ENCODE measurements around the gene CPLANE2.

The CPLANE2 gene

DNA sequence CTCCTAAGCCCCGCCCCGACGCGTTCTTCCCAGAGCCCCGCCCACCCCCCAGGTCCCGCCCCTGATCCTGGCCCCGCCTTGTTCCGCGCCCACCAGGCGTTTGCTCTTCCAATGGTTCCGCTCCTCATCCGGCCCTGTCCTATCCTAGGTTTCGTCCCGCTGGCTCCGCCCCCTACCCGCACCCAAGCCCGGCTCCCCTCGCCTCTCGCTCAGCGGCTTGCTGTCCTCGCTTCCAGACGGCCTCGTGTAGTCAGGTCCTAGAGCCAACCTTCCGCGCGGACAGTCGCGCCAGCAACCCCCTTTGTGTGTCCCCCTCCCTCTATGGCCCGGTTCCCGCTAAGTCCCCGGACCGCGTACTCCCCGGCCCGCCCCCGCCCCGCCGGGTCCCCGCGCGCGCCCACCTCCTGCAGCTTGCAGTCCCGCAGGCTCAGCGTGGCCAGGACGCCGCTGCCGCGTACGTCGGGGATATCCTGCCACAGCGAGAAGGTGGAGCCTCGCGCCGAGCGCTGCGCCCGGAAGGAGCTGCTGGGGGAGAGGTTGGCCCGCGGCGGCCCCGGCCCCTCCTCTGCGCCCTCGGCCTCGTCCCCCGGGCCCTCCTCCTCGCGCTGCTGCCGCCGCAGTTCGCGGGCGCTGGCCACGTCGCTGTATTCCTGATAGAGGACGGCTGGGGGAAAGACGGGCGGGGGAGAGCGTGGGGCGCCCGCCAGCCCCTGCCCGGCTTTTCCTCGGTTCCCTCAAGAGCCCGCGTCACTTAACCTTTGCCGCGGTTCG, 30.3 kb downstream of the CPLANE2 start:
- TF ChIP-seq CEBPB (IDR thresholded peaks at IDR 0.05) (no peak), EP300 (IDR thresholded peaks at IDR 0.05; ENCODE audit: borderline replicate concordance) (no peak; the same call in 1 of the 2 replicates), TCF12 (IDR thresholded peaks at IDR 0.05; ENCODE audit: low read depth) (peak; percentile 20; the same call in 1 of the 2 replicates), EGR1 (IDR thresholded peaks at IDR 0.05) (no peak), RAD21 (IDR thresholded peaks at IDR 0.05; ENCODE audit: low read depth) (peak; percentile 5; the same call in 1 of the 2 replicates)
- TF ChIP-seq, protein P1, sequence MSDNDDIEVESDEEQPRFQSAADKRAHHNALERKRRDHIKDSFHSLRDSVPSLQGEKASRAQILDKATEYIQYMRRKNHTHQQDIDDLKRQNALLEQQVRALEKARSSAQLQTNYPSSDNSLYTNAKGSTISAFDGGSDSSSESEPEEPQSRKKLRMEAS (IDR thresholded peaks at IDR 0.05) = peak; percentile 91

DNA sequence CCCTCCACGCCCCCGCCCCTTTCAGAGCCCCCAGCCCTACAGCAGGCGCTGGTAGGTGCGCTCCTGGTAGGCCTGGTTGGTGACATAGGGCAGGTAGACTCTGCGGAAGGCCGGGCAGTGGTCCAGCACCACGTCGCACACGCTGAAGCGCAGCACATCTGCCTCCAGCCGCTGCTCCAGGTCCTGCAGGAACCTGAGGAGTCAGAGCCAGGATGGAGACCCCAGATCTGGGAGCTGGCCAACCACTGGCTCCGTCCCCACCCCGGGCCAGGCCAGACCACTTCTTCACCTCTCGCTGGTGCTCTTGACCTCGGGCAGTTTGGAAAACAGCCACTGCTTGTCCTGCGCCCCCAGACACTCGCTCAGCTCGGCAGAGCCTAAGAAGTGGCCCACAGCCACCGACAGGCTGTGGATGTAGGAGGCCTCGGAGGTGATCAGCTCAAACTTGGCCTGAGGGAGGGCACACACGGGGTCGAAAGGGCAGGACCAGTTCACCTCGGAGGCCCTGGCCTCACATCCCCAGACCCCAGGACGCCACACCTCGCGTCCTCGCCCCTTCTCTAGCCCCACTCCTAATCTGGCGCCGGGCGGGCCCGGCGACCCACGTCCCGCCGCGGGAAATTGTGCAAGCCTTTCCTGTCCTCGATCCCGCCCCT, 31.0 kb downstream of the CPLANE2 start:
- TF ChIP-seq CEBPB (IDR thresholded peaks at IDR 0.05) (peak; percentile 79), NFIC (IDR thresholded peaks at IDR 0.05) (no peak), TAF1 (IDR thresholded peaks at IDR 0.05; ENCODE audit: low read depth) (peak; percentile 11; the same call in 1 of the 2 replicates)

DNA sequence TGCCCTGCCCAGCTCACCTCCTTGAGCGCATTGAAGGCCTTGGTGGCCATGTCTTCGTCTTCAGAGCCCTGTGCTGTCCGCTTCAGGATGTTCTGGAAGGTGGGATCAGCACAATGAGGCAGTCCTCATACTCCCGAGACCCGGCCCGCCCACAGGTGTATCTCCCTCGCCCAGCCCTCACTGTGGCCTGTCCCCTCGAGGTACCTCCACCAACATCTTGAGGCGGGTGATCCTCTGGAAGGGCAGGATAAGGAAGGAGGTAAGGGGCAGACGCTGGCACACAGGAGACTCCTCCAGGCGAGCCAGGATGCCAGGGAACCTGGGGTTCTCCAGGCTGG, 31.7 kb downstream of the CPLANE2 start:
- TF ChIP-seq, protein P2, sequence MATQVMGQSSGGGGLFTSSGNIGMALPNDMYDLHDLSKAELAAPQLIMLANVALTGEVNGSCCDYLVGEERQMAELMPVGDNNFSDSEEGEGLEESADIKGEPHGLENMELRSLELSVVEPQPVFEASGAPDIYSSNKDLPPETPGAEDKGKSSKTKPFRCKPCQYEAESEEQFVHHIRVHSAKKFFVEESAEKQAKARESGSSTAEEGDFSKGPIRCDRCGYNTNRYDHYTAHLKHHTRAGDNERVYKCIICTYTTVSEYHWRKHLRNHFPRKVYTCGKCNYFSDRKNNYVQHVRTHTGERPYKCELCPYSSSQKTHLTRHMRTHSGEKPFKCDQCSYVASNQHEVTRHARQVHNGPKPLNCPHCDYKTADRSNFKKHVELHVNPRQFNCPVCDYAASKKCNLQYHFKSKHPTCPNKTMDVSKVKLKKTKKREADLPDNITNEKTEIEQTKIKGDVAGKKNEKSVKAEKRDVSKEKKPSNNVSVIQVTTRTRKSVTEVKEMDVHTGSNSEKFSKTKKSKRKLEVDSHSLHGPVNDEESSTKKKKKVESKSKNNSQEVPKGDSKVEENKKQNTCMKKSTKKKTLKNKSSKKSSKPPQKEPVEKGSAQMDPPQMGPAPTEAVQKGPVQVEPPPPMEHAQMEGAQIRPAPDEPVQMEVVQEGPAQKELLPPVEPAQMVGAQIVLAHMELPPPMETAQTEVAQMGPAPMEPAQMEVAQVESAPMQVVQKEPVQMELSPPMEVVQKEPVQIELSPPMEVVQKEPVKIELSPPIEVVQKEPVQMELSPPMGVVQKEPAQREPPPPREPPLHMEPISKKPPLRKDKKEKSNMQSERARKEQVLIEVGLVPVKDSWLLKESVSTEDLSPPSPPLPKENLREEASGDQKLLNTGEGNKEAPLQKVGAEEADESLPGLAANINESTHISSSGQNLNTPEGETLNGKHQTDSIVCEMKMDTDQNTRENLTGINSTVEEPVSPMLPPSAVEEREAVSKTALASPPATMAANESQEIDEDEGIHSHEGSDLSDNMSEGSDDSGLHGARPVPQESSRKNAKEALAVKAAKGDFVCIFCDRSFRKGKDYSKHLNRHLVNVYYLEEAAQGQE (IDR thresholded peaks at IDR 0.05; ENCODE audit: low read depth) = no peak
- TF ChIP-seq EP300 (IDR thresholded peaks at IDR 0.05; ENCODE audit: borderline replicate concordance) = no peak

DNA sequence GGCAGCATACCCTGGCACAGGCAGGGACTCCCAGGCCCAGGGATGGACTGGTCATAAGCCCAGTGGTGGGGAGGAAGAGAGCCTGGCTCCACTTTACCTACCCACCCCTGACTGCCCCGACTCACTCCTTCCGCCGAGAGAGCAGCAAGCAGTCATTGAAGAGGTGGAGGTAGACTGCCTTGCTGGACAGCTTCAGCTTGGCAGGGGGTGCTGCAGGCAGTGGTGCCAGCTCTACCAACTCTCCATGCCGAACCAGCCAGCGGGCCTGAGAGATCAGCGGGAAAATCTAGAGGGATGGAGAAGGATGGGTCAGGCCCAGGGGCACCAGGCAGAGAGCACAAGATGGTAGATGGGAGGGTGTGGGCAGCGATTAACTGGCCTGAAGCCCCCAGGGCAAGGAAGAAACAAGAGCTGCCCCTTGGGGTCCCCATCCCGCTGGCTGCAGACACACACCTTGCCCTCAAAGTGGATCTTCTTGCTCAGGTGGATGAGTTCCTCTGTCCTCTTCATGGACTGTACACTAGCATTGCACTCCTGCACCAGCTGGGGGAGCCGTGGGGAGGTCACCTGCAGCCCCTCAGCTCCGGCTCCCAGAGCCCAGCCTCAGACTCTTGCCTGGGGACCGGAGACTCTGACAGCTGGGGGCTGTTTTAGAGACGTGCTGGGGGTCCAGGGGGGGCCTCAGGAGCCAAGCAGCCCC, 32.2 kb downstream of the CPLANE2 start:
- TF ChIP-seq RAD21 (IDR thresholded peaks at IDR 0.05; ENCODE audit: low read depth) = peak; percentile 66
- TF ChIP-seq ZBTB7A (IDR thresholded peaks at IDR 0.05; ENCODE audit: low read depth) = no peak
- no peak for TF ChIP-seq CEBPB (IDR thresholded peaks at IDR 0.05)

DNA sequence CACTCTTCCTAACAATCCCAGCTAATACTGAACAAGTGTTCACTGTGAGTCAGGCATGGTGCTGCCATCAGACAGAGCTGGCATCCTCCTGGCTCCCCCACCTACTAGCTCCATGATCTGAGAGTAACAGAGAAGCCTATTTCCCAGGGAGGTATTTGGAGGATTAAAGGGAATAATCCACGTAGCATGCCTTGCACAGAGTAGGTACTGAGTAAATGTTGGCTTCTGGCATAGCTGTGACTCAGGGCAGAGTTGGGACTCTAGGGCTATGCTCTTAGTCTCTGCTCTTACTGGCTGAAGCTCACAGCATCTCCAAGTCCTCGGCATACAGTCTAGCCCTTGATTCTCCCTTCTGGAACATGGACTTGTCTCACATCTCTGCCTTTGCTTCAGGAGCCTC, 32.8 kb downstream of the CPLANE2 start:
- TF ChIP-seq RAD21 (IDR thresholded peaks at IDR 0.05; ENCODE audit: low read depth) (no peak), TCF12 (IDR thresholded peaks at IDR 0.05; ENCODE audit: low read depth) (no peak), ZBTB7A (IDR thresholded peaks at IDR 0.05; ENCODE audit: low read depth) (no peak), FOXM1 (IDR thresholded peaks at IDR 0.05; ENCODE audit: borderline replicate concordance, low read depth) (no peak), YY1 (IDR thresholded peaks at IDR 0.05; ENCODE audit: low read depth) (no peak), NFIC (IDR thresholded peaks at IDR 0.05) (no peak), CEBPB (IDR thresholded peaks at IDR 0.05) (no peak)
- TF ChIP-seq, protein P2 (IDR thresholded peaks at IDR 0.05; ENCODE audit: low read depth) = no peak
- TF ChIP-seq, protein P3, sequence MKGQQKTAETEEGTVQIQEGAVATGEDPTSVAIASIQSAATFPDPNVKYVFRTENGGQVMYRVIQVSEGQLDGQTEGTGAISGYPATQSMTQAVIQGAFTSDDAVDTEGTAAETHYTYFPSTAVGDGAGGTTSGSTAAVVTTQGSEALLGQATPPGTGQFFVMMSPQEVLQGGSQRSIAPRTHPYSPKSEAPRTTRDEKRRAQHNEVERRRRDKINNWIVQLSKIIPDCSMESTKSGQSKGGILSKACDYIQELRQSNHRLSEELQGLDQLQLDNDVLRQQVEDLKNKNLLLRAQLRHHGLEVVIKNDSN (IDR thresholded peaks at IDR 0.05) = no peak
- TF ChIP-seq, protein P1 (IDR thresholded peaks at IDR 0.05) = no peak

DNA sequence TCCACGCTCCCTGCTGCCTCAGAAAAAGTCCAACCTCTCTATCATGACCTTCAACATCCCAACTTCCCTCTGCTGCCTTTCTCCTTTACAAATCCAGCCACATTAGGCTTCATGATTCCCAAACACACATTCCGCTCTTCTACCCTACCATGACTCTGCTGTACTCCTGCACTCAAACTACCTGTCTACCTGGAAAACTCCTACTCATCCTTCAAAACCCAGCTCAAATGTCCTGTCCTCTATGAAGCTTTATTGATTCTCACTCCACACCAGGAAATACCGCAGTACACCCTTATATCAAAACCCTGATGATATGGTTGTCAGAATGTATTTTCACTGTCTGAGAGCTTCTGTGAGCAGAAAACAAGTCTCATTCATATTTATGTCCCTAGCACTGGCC, 33.4 kb downstream of the CPLANE2 start:
- TF ChIP-seq NFIC (IDR thresholded peaks at IDR 0.05) (no peak), EP300 (IDR thresholded peaks at IDR 0.05; ENCODE audit: borderline replicate concordance) (no peak), TAF1 (IDR thresholded peaks at IDR 0.05; ENCODE audit: low read depth) (no peak), ZBTB7A (IDR thresholded peaks at IDR 0.05; ENCODE audit: low read depth) (no peak), CREB1 (IDR thresholded peaks at IDR 0.05; ENCODE audit: low read depth) (no peak), TEAD4 (IDR thresholded peaks at IDR 0.05) (no peak), TCF12 (IDR thresholded peaks at IDR 0.05; ENCODE audit: low read depth) (no peak), CEBPB (IDR thresholded peaks at IDR 0.05) (no peak), YY1 (IDR thresholded peaks at IDR 0.05; ENCODE audit: low read depth) (no peak), EGR1 (IDR thresholded peaks at IDR 0.05) (no peak), RAD21 (IDR thresholded peaks at IDR 0.05; ENCODE audit: low read depth) (no peak), FOXM1 (IDR thresholded peaks at IDR 0.05; ENCODE audit: borderline replicate concordance, low read depth) (no peak)
- TF ChIP-seq, protein P3 (IDR thresholded peaks at IDR 0.05) = no peak
- TF ChIP-seq, protein P2 (IDR thresholded peaks at IDR 0.05; ENCODE audit: low read depth) = no peak
- TF ChIP-seq, protein P1 (IDR thresholded peaks at IDR 0.05) = no peak

All from Ishikawa (cell line).